SK-N-SH treated with all-trans-retinoic acid at 6 μM for 48 hours (cell line): Measurements from ENCODE around the gene TASP1.

Experiments used
- CSDC2 ChIP-seq: fragments of 250-450 bp; sonication (Bioruptor Pico); IDR thresholded peaks from 2 replicates; pipeline ENCODE4 v1.5.0; 2020; ENCODE audit warnings: mild to moderate bottlenecking, moderate library complexity
- ZFP3 ChIP-seq: fragments of 250-450 bp; sonication (Bioruptor Pico); IDR thresholded peaks from 2 replicates; pipeline ENCODE4 v1.5.0; 2020; ENCODE audit warnings: mild to moderate bottlenecking, moderate library complexity

GRCh38 chr20:13419477-13419876 is 219.3 kb downstream of the TASP1 start:
- TF ChIP-seq ZFP3 (CRISPR knock-in tag) (no peak), CSDC2 (no peak)
